Transverse colon (tissue), 4 donors: Measurements from ENCODE around the gene RRH.

Source experiments
- POLR2AphosphoS5 ChIP-seq, 3 donors: sonication (generic); formaldehyde crosslinking; IDR thresholded peaks; one replicate each; pipeline ENCODE4 v1.6.1; 2016; ENCODE audit warnings: antibody characterized with exemption in 3 of 3
- TF ChIP-seq, protein P1 (sequence below), 5 experiments: fragments of 200-600 bp in 3 of 5; fragments of 450-650 bp in 2 of 5; sonication (generic) in 3 of 5; IDR thresholded peaks; 1 replicate in 2 of 5; 2 replicates in 3 of 5; pipeline ENCODE4 v1.5.1; 2016 to 2017; ENCODE audit warnings: antibody characterized with exemption in 5 of 5, inconsistent platforms in 3 of 5, mild to moderate bottlenecking in 2 of 5, moderate library complexity in 1 of 5

DNA sequence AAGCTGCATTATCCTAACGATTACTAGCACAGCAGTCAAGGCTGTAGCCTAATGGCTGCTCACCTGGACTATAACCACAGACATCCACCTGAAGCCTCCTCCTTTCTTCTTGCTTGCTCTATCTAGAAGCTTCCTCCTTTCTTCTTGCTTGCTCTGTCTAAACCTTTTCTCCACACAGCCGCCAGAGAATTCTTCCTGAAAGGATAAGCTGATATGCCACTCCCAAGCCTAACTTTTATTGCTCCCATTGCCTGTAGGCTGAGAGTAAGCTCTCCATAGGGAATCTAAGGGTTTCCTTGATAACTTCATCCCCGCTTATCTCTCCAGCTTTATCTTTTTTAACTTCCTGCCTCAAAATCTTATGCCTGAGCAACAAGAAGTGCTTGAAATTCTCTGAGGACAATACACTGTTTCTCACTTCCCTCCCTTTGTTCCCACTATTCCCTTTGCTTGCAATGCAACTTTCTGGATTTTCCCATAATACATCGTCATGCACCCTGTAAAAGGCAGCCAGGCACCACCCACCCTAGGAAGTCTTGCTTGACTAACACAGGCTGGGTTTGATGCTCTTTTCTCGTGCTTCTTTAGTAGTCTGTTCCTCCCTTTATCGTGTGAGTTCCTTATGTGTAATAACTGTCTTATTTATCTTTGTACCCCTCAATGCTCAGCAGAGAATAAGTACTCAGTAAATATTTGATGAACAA is 18.8 kb downstream of the RRH start:
- TF ChIP-seq, protein P1, sequence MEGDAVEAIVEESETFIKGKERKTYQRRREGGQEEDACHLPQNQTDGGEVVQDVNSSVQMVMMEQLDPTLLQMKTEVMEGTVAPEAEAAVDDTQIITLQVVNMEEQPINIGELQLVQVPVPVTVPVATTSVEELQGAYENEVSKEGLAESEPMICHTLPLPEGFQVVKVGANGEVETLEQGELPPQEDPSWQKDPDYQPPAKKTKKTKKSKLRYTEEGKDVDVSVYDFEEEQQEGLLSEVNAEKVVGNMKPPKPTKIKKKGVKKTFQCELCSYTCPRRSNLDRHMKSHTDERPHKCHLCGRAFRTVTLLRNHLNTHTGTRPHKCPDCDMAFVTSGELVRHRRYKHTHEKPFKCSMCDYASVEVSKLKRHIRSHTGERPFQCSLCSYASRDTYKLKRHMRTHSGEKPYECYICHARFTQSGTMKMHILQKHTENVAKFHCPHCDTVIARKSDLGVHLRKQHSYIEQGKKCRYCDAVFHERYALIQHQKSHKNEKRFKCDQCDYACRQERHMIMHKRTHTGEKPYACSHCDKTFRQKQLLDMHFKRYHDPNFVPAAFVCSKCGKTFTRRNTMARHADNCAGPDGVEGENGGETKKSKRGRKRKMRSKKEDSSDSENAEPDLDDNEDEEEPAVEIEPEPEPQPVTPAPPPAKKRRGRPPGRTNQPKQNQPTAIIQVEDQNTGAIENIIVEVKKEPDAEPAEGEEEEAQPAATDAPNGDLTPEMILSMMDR (IDR thresholded peaks at IDR 0.05) = no peak
- no peak for TF ChIP-seq POLR2AphosphoS5 (IDR thresholded peaks at IDR 0.05)
